Left lung (tissue), 10 donors: ENCODE results near the gene UACA. TPM values are rescaled to one million over a fixed set of nuclear protein-coding genes. Genes with fewer than 3 reads are reported as not detected.

ENCODE experiments used
- ATAC-seq: fragments of 200-7000 bp; cut with Tn5 transposase; one replicate; pipeline ENCODE4 v1.9.1; 2020; ENCODE audit warnings: moderate library complexity
- DNase-seq, 4 donors: peaks; one replicate each; pipeline ENCODE4 v3.0.0-alpha.2; 2013 to 2020
- H3K27ac ChIP-seq, 2 donors: fragments of 200-600 bp; sonication (generic) in 1 of 2; one replicate each; pipeline versions ENCODE4 v1.5.0 to v1.8.0; 2020 to 2021
- H3K27me3 ChIP-seq, 2 donors: fragments of 200-600 bp; sonication (generic) in 1 of 2; one replicate each; pipeline versions ENCODE4 v1.5.0 to v1.8.0; 2020 to 2021
- H3K36me3 ChIP-seq, 2 donors: fragments of 200-600 bp; sonication (generic) in 1 of 2; one replicate each; pipeline versions ENCODE4 v1.5.0 to v1.8.0; 2020 to 2021
- H3K4me1 ChIP-seq, 2 donors: fragments of 200-600 bp; one replicate each; pipeline ENCODE4 v1.8.0; 2021
- H3K4me3 ChIP-seq, 2 donors: fragments of 200-600 bp; sonication (generic) in 1 of 2; one replicate each; pipeline versions ENCODE4 v1.5.0 to v1.8.0; 2020 to 2021; ENCODE audit warnings: mild to moderate bottlenecking in 1 of 2
- H3K9me3 ChIP-seq, 2 donors: fragments of 200-600 bp; sonication (generic) in 1 of 2; one replicate each; pipeline versions ENCODE4 v1.5.0 to v1.8.0; 2020 to 2021
- CTCF ChIP-seq, 2 donors: fragments of 200-600 bp; sonication (generic) in 1 of 2; IDR thresholded peaks; one replicate each; pipeline versions ENCODE4 v1.5.0 to v1.8.0; 2021; ENCODE audit warnings: antibody characterized with exemption in 2 of 2
- intact Hi-C, 2 donors: fragments of 100-400 bp; cut with DNase I; formaldehyde crosslinking; loops; one replicate each; pipeline versions ENCODE4 v1.11.2 to v1.14.2; 2022
- polyA plus RNA-seq, 6 donors: library from polyadenylated mRNA; unstranded; fragments of 120-200 nt; gene quantifications; one replicate each; pipeline ENCODE4 v1.2.1, GENCODE V29; 2013; ENCODE audit not compliant: insufficient read length in 6 of 6
- total RNA-seq, 2 donors: library from RNA; stranded (reverse); fragmentation: NEBNext Ultra II Directional; extraction: Animal tissue kit (Norgen Biotek cat#: 25700); gene quantifications; one replicate each; pipeline ENCODE4 v1.2.1, GENCODE V29; 2021
- donor health status: DM: no; HTN: yes; CAD: no.
- donor health status: DM: no; HTN: no; CAD: no.

The UACA gene
- total and polyA plus RNA-seq, 8 donors = 43.2 to 133 (median 121) TPM

- no peak overlapping the region for H3K27ac ChIP-seq
- no peaks in the 10 kb centered on the region for H3K36me3 ChIP-seq
- intact Hi-C loops = no loop called here
- H3K4me3 ChIP-seq = no peak overlapping the region
- ATAC-seq (no peak), DNase-seq (no peak)
- H3K27me3 ChIP-seq = peaks cover 0 to 93% of the 10 kb centered on the region in 2 donors
- H3K4me1 ChIP-seq = no peaks in the 10 kb centered on the region
- TF ChIP-seq CTCF (IDR thresholded peaks at IDR 0.05) = no peak
- H3K9me3 ChIP-seq = no peaks in the 10 kb centered on the region
Observed at GRCh38 chr15:70792171-70792573, 28.8 kb upstream of the UACA start.

- ATAC-seq = no peak
- Histone ChIP-seq H3K4me1 (no peaks in the 10 kb centered on the region), H3K27ac (no peak overlapping the region), H3K27me3 (peaks cover 0 to 87% of the 10 kb centered on the region in 2 donors), H3K4me3 (no peak overlapping the region), H3K9me3 (no peaks in the 10 kb centered on the region), H3K36me3 (no peaks in the 10 kb centered on the region)
- TF ChIP-seq CTCF (IDR thresholded peaks at IDR 0.05) = no peak
- intact Hi-C loops = no loop called here
- DNase-seq = no peak
Observed at GRCh38 chr15:70791259-70791658, 27.9 kb upstream of the UACA start.

DNA sequence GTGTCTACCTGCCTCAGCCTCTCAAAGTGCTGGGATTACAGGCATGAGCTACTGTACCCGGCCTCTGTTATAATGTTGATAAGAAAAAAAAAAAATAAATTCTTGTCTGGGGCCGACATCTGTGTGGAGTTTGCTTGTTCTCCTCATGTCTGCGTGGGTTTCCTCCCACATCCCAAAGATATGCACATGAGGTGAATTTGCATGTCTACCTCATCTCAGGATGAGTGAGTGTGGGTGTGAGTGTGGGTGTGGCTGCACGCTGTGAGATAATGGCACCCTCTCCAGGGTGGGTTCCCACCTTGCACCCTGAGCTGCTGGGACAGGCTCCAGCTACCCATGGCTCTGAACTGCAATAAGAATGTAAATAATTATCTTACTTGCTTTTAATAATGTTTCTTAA lies 25.9 kb upstream of the UACA start:
- H3K27me3 ChIP-seq = peaks cover 0 to 75% of the 10 kb centered on the region in 2 donors
- no peaks in the 10 kb centered on the region for H3K9me3 ChIP-seq
- intact Hi-C loops = no loop called here
- no peak for TF ChIP-seq CTCF (IDR thresholded peaks at IDR 0.05)
- no peak for DNase-seq
- no peaks in the 10 kb centered on the region for H3K4me1 ChIP-seq
- no peak overlapping the region for H3K4me3 ChIP-seq
- no peaks in the 10 kb centered on the region for H3K36me3 ChIP-seq
- no peak overlapping the region for H3K27ac ChIP-seq
- ATAC-seq = no peak

GRCh38 chr15:70788114-70789049 lies 25.0 kb upstream of the UACA start:
- H3K36me3 ChIP-seq = no peaks in the 10 kb centered on the region
- H3K27me3 ChIP-seq = peaks cover 0 to 75% of the 10 kb centered on the region in 2 donors
- ATAC-seq (no peak), DNase-seq (no peak)
- no peak overlapping the region for H3K4me3 ChIP-seq
- TF ChIP-seq CTCF (IDR thresholded peaks at IDR 0.05) = no peak
- intact Hi-C loops = no loop called here
- H3K4me1 ChIP-seq = no peaks in the 10 kb centered on the region
- no peak overlapping the region for H3K27ac ChIP-seq
- H3K9me3 ChIP-seq = no peaks in the 10 kb centered on the region

GRCh38 chr15:70786996-70787395 lies 23.6 kb upstream of the UACA start:
- H3K9me3 ChIP-seq = no peaks in the 10 kb centered on the region
- no peak overlapping the region for H3K27ac ChIP-seq
- intact Hi-C loops = no loop called here
- no peak for ATAC-seq
- H3K27me3 ChIP-seq = peaks cover 3 to 77% of the 10 kb centered on the region in 2 donors
- H3K4me3 ChIP-seq = no peak overlapping the region
- no peak for TF ChIP-seq CTCF (IDR thresholded peaks at IDR 0.05)
- no peaks in the 10 kb centered on the region for H3K36me3 ChIP-seq
- no peaks in the 10 kb centered on the region for H3K4me1 ChIP-seq
- no peak for DNase-seq
